NCI-H2196 (cell line): ENCODE results near the gene GRIK1.

ENCODE experiments used
- DNase-seq: peaks from one replicate; lab custom pipeline; 2025; ENCODE audit not compliant: unreplicated experiment; lab: John Stamatoyannopoulos, UW

The GRIK1 gene

GRCh38 chr21:29829564-29830275 lies 110.1 kb downstream of the GRIK1 start:
- DNase-seq: no peak

- no peak for DNase-seq
These were observed 112.1 kb downstream of the GRIK1 start for GRCh38 chr21:29827647-29828046.

GRCh38 chr21:29827236-29827635 lies 112.6 kb downstream of the GRIK1 start:
- DNase-seq: no peak

GRCh38 chr21:29826386-29826785 lies 113.4 kb downstream of the GRIK1 start:
- no peak for DNase-seq

DNA sequence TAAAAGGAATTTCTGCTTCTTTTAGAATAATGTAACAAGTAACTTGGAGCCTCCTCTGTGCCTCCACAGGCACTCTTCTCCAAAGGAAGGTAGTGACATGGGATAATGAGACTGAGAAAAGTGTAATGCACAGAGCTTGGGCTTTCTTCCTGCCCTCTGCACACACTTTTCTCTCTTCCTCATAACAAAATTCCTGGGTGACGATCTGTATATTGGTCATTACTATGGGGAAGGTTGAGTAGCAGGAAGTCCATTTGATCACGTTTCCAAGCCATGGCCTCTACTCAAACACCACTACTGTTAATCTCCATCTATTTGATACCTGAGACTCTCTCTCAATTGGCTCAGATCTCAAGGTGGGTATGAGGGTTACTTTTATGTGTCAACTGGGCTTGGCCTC lies 113.9 kb downstream of the GRIK1 start:
- DNase-seq: no peak

DNA sequence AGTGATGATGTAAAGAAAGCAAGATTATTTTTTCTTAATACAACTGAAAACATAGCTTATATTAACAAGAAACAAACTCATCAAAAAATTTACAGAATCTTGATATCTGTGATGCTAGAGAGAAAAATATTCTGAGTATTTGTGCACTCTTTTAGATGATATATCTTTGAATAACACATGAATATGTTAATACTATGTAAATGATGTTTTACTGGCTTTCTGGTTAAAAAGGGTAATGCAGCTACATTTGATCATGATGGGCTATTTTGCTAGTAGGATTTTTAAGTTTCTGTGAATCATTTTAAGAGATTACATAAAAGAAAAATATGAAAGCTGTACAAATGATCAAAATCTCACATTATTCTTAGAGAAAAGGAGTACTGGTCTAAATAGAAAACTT lies 114.5 kb downstream of the GRIK1 start:
- DNase-seq: no peak

DNA sequence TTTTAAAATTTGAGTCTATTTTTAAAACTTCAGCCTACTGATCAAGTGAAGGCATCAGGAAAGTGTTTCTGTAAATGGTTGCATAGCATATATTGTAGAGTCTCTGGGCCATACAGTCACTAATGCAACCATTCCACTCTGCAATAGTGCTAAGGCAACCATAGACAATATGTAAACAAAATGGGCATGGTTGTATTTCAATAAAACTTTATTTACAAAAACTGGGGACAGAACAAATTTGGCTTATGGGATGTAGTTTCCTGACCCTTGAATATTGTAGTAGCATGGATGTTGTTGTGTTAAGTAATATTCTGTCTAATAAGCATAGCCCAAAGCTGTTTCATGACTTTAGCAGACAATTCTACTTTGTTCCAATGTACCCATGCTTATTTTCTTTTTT lies 117.7 kb downstream of the GRIK1 start:
- no peak for DNase-seq

DNA sequence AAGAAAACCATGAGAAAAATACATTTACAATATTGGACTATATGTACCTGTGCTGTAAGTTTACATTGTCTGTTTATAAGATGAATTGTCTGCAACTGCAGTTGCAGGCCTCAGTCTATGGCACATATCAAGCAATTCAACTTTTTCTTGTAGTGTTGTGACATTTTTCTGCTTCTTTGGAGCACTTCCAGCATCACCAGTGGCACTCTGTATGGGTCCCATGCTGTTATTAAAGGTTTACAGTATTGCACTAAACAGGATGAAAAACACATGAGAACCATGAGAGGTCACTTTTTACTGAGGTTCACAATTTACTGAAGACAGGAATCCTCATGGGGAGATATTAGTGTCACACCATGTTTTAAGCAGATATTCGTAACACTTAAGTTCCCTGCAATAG lies 118.6 kb downstream of the GRIK1 start:
- DNase-seq: no peak

GRCh38 chr21:29819675-29820326 lies 120.0 kb downstream of the GRIK1 start:
- no peak for DNase-seq

GRCh38 chr21:29818383-29818921 lies 121.3 kb downstream of the GRIK1 start:
- DNase-seq: no peak

GRCh38 chr21:29817450-29817849 lies 122.3 kb downstream of the GRIK1 start:
- DNase-seq: no peak

DNA sequence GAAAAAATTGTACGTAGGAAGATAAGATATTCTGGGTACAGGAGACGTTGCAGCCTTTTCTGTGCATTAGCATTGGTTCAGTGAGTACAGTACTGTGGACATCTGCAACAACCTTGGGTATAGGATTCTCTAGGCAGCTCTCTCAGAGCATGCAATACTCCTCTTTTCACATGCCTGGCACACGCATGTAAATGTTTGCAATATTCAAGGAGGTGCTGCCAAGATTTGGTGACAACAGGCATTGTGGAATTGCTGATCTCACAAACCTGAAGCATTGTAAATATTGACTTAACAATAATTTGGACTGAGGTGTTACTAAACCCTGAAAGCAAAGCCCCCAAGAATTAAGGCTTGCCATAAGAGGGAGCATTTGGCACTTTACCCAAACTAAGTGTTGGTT lies 126.8 kb downstream of the GRIK1 start:
- DNase-seq: no peak

GRCh38 chr21:29810871-29811270 lies 128.9 kb downstream of the GRIK1 start:
- no peak for DNase-seq

GRCh38 chr21:29808153-29808552 lies 131.6 kb downstream of the GRIK1 start:
- DNase-seq: no peak

DNA sequence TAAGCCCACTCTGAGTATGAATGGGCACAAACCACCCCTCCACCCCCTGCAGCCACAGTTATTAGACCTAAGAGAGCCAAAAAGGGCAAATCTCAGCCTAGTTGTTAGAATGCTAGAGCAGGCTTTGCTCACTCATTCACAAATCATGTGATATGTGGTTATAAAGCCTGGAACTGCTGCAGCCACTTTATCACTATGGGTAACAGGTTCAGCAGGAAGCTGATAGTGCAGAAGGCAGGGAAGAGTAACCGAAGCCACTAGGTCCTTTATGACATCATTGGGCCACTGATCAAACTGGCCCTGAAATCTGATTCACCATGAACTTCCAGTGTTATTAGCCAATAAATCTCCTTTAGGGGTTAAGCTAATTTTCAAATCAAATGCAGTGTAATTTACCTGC lies 134.7 kb downstream of the GRIK1 start:
- DNase-seq: no peak

DNA sequence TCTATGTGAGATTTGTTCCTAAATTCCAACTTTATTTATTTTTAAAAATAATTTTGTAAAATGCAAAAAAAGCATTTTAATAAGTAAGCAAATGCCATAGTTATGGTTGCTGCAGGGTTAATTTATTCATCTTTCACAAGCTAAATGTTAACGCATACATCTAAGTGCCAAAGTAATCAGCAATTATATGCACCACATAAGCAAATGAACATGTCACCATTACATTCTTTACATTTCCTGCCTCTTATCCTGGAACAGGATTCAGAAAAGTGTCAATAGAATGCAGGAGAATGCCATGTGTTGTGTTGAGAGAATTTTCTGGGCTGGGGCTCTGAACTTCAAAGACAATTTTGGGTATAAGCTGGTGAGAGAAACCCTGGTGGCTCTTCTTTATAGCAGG lies 136.6 kb downstream of the GRIK1 start:
- no peak for DNase-seq

GRCh38 chr21:29801122-29801521 lies 138.7 kb downstream of the GRIK1 start:
- no peak for DNase-seq

GRCh38 chr21:29800056-29800455 lies 139.7 kb downstream of the GRIK1 start:
- DNase-seq: no peak

DNA sequence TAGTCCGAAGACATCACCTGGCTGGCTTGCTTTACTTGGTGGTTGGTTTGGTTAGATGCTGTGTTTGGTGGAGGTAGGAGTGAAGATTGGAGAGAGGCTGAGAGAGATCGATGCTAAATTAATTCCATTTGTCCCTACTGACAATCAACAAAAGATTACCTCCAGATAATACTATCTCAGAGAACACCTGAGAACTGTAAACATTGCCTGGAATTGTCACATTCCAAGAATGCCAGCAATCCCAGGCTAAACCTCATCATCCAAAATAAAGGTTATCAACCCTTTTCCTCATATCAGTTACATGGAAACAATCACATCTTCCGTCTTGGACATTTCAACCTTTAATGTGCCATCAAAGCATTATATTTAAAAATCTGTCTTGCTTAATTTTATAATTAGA lies 141.0 kb downstream of the GRIK1 start:
- DNase-seq: no peak

GRCh38 chr21:29797155-29797554 lies 142.6 kb downstream of the GRIK1 start:
- no peak for DNase-seq

DNA sequence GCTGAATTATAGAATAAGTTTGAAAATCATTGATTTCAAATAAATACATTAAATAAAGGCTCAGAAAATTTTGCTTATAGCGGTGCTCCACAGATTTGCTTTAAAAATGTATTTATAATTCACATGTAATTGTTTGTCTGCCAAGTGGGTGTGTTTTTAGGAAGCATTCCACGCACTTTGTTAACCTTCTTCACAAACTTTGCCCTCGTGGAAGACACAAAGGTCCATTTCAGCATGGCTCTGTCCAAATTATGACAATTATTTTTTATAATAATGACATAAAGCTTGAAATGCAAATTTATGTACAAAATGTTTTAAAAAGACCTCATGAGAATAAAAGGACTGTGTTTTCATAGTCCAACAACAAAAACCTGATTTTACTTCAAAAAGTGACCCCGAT lies 146.1 kb downstream of the GRIK1 start:
- DNase-seq: no peak

GRCh38 chr21:29789393-29789792 lies 150.4 kb downstream of the GRIK1 start:
- DNase-seq: no peak

GRCh38 chr21:29788752-29789151 lies 151.0 kb downstream of the GRIK1 start:
- DNase-seq: no peak
